ENCODE data around the gene SPACA7.

- no peak for TF ChIP-seq CTCF (IDR thresholded peaks at IDR 0.05)
- TF ChIP-seq POLR2A (IDR thresholded peaks at IDR 0.05): no peak
These were observed 20.0 kb upstream of the SPACA7 start for GRCh38 chr13:112356190-112356589.
